HUES6 (cell line): ENCODE data around the gene CLCN7.

Experiments
- H3K27ac ChIP-seq: 2 replicates; pipeline ENCODE4 v1.7.0; 2013; ENCODE audit warnings: low read depth, mild to moderate bottlenecking, low read length, inconsistent platforms
- H3K27me3 ChIP-seq: 2 replicates; pipeline ENCODE4 v1.6.1; 2013; ENCODE audit warnings: low read length; ENCODE audit not compliant: control insufficient read depth, insufficient read depth
- H3K36me3 ChIP-seq: 2 replicates; pipeline ENCODE4 v1.6.1; 2013; ENCODE audit warnings: low read length; ENCODE audit not compliant: control insufficient read depth, insufficient read depth
- H3K4me1 ChIP-seq: 2 replicates; pipeline ENCODE4 v1.6.1; 2013; ENCODE audit warnings: low read length; ENCODE audit not compliant: control insufficient read depth, insufficient read depth
- H3K4me3 ChIP-seq: 2 replicates; pipeline ENCODE4 v1.5.1; 2013; ENCODE audit warnings: low read depth, low read length
- H3K9ac ChIP-seq: one replicate; pipeline ENCODE4 v1.6.1; 2013; ENCODE audit warnings: mild to moderate bottlenecking, low read length
- H3K9me3 ChIP-seq: 2 replicates; pipeline ENCODE4 v1.6.1; 2013; ENCODE audit warnings: low read depth, low read length; ENCODE audit not compliant: control insufficient read depth, insufficient read depth

Gene CLCN7

DNA sequence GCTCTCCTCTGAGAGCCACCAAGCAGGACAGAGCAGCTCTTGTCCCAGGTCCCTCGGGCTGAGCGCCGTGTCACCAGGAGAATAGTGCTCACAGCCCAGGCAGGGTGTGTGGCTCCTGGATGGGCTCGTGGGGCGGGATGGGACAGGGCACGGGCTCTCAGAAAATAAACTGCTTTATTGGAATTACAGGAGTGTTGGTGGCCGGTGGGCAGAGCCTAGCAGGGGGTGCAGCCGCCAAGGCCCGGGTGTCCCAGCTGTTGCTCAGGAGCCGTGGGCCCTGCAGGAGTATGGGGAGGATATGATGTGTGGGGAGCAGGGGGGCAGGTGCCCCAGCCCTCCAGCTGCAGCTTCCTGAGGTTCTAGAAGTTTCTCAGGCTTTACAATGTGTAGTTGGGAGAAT lies 35.4 kb upstream of the CLCN7 start:
- Histone ChIP-seq H3K4me1 (no peaks in the 10 kb centered on the region), H3K9ac (no peak overlapping the region), H3K4me3 (no peak overlapping the region), H3K36me3 (peaks cover 58% of the 10 kb centered on the region), H3K27ac (no peak overlapping the region), H3K27me3 (no peaks in the 10 kb centered on the region), H3K9me3 (peaks cover 6% of the 10 kb centered on the region; the same call in 1 of the 2 replicates)

DNA sequence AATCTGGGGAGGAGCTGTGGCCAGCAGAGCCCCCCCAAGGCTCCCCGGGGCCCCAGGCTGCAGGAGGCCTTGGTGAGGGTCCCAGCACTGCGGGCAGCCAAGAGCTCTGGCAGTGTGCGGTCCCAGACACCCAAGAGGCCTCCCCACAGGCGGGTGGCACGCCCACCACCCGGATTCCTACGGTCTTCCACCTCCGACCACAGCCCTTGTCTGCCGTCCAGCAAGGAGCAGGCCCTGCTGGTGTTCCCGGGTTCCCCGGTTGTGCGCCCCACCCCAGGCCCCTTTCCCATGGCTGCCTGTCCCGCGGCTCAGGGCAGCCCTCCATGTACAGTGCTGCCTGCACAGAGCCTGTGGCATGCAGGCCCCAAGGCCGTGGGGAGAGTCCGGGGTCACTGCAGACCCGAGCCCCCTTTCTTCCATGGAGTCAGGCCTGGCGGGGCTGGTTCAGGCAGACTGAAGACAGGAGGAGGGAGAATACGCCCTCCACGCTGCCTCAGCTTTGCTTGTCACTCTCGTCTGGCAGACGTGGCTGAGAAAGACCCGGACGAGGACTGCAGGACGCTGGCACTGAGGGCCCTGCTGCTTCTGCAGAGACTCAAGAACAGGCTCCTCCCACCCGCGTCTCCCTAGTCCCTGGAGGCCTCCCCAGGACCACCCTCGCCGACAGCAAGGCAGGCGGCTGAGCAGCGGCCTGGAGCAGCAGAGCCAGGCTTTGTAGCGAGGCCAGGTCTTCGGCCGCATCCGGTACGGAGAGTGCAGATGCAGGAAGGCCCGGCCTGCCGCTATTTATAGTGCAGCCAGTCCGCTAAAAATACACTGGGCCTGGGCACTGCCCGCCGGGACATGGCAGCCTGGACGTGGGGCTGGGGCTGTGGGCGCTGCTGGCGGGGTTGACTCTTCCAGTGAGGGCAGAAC lies 34.7 kb upstream of the CLCN7 start:
- no peak overlapping the region for H3K9ac ChIP-seq
- peaks cover 6% of the 10 kb centered on the region; the same call in 1 of the 2 replicates for H3K9me3 ChIP-seq
- peaks cover 62% of the 10 kb centered on the region for H3K36me3 ChIP-seq
- no peaks in the 10 kb centered on the region for H3K27me3 ChIP-seq
- no peaks in the 10 kb centered on the region for H3K4me1 ChIP-seq
- H3K27ac ChIP-seq, result no peak overlapping the region
- no peak overlapping the region for H3K4me3 ChIP-seq

DNA sequence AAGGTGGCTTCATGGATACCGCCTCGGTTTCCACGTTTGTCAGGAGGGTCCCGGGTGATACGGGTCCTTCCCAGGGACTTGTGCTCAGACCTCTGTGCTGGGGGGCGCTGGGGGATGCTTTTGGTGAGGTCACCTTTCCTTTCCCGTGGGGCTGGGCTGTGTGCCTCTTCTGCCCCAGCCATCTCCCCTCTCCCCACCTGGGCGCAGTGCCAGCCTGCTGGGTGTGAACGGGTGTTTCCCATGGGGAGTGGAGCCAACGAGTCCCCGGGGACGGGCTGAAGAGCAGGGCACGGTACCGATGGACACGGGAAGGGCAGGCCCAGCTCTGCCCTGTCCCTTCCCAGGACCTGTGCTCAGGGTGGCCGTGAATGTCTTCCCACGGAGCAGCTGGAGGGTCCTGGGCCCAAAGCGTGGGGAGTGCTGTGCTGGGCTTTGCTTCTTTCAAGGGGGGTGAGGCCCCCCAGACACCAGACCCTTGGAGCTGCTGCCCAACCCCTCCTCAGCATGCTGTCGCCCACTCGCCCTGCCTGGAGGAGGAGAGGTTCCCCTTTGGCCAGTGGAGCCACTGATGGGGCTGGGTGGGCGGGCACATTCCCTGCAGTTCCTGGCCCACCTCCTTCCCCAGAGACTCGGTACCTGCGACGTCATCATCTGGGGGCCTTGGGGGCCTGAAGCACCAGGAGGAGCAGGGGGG lies 33.8 kb upstream of the CLCN7 start:
- H3K9ac ChIP-seq, result no peak overlapping the region
- H3K4me3 ChIP-seq, result no peak overlapping the region
- peaks cover 2% of the 10 kb centered on the region; the same call in 1 of the 2 replicates for H3K9me3 ChIP-seq
- no peaks in the 10 kb centered on the region for H3K27me3 ChIP-seq
- H3K4me1 ChIP-seq, result no peaks in the 10 kb centered on the region
- no peak overlapping the region for H3K27ac ChIP-seq
- H3K36me3 ChIP-seq, result peaks cover 64% of the 10 kb centered on the region

DNA sequence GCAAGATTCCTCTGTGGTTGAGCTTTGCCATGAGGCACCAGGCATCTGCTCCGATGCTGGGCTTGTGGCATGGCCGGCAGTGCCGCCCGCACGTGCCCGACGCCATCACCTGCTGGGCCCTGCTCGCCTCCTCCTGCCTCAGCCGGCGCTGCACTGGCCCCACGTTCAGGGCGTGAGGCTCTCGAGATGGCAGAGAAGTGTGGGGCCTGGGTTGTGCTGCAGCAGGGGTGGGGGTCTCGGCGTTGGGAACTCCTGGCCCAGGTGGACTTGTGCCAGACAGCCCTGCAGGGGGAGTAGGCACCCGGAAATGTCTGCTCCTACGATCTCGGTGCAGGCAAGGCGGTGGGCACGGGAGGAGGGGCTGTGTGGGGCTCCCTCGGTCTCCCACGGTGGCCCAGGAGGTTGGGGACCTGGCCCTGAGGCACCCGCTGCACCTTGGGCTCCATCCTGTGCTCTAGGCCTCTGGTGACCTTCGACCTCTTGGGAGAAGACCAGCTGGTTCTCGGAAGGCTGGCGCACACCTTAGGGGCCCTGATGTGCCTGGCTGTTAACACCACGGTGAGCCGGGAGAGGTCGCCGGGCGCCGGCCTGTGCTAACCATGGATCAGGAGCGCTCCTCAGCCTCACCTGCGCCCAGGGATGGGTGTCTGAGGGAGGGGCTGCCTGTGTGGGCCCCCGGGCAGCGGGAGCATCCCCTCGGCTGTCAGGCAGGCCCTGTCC lies 31.8 kb upstream of the CLCN7 start:
- peaks cover 76% of the 10 kb centered on the region for H3K36me3 ChIP-seq
- no peaks in the 10 kb centered on the region for H3K9me3 ChIP-seq
- no peaks in the 10 kb centered on the region for H3K27me3 ChIP-seq
- no peak overlapping the region for H3K4me3 ChIP-seq
- no peak overlapping the region for H3K9ac ChIP-seq
- H3K4me1 ChIP-seq, result no peaks in the 10 kb centered on the region
- H3K27ac ChIP-seq, result no peak overlapping the region

DNA sequence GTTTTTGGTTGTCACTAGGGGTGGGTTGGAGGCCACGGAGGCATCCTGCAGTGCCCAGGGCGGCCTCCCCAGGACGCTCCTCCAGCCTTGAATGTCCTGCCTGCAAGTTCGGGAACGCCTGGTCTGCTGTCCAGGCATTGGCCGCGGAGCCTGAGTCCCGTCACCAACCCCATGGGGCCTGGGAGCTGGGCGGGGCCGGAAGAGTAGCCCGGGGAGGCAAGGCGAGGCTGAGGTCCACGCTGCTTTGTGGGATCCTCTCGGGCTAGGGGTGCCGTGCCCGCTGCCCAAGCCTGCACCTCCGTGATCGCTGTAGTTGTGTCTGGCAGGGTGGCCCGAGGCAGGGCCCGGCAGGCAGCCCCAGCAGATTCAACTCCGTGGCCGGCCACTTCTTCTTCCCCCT lies 31.1 kb upstream of the CLCN7 start:
- Histone ChIP-seq H3K27me3 (no peaks in the 10 kb centered on the region), H3K4me1 (no peaks in the 10 kb centered on the region), H3K36me3 (peaks cover 80% of the 10 kb centered on the region), H3K9ac (no peak overlapping the region), H3K4me3 (no peak overlapping the region), H3K27ac (no peak overlapping the region), H3K9me3 (no peaks in the 10 kb centered on the region)

DNA sequence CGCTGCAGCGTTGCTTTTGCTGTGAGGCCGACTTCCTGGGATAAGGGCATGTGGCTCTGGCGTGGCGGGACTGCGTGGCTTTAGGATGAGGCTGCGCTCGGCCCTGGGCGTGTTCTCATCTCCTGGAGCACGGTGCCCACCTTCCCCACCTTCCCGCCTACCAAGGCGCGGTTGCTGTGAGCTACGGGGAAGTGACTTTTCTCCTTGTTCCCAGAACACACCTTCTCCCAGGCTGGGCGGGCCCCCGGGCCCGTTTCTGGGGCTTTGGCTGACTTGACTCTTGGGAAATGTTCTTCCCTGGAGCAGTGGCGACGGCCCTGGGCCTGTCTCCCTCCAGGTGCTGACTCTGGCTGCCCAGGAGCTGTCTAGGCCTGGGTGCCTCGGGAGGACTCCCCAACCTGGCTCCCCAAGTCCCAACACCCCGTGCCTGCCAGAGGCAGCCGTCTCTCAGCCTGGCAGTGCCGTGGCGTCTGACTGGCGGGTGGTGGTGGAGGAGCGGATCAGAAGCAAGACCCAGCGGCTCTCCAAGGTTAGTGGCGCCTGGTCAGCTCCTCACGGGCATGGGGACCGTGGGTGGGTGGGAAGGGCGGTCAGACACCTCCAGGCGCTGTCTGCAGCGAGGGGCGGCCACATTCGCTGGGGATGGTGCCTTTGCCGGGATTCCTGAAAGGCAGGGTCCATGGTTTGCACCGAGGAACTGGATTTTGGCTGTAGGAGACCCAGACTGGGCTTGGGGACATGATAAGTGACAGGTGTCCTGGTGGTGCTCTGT lies 30.4 kb upstream of the CLCN7 start:
- Histone ChIP-seq H3K9ac (no peak overlapping the region), H3K9me3 (no peaks in the 10 kb centered on the region)

DNA sequence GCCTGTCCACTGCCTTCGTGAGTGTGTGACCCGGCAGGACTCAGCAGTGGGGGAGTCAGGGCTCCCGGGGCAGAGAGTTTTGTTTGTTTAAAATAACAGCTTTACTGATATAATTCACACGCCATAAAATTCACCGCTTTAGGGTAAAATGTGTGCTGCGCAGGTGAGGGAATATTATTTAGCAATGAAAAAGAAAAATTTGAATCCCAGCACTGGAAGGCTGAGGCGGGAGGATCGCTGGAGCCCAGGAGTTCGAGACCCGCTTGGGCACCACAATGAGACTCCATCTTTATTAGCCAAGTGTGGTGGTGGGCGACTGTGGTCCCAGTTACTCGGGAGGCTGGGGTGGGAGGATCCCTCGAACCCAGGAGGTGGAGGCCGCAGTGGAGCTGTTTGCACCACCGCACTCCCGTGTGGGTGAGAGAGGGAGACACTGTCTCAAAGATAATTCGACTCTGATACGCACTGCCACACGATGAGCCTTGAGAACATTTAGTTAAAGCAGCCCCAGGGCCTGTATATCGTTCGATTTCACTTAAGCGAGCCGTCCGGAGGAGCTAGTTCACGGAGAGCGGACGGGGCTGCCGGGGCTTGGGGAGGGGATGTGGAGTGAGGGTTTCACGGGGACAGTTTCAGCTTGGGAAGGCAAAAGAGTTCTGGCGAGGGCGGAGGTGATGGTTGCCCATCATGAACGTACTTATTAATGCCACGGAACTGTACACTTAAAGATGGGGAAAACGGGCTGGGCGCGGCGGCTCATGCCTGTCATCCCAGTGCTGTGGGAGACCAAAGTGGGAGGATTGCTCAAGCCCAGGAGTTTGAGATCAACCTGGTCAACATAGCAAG lies 28.5 kb upstream of the CLCN7 start:
- H3K9me3 ChIP-seq, result no peaks in the 10 kb centered on the region
- no peak overlapping the region for H3K4me3 ChIP-seq
- H3K9ac ChIP-seq, result no peak overlapping the region
- H3K36me3 ChIP-seq, result peaks cover 75% of the 10 kb centered on the region
- H3K27me3 ChIP-seq, result no peaks in the 10 kb centered on the region
- no peak overlapping the region for H3K27ac ChIP-seq
- H3K4me1 ChIP-seq, result no peaks in the 10 kb centered on the region

More for the DNA sequence above, 30.4 kb upstream of the CLCN7 start:
- H3K4me3 ChIP-seq, result no peak overlapping the region
- no peak overlapping the region for H3K27ac ChIP-seq
- H3K27me3 ChIP-seq, result no peaks in the 10 kb centered on the region
- H3K4me1 ChIP-seq, result no peaks in the 10 kb centered on the region
- H3K36me3 ChIP-seq, result peaks cover 79% of the 10 kb centered on the region

DNA sequence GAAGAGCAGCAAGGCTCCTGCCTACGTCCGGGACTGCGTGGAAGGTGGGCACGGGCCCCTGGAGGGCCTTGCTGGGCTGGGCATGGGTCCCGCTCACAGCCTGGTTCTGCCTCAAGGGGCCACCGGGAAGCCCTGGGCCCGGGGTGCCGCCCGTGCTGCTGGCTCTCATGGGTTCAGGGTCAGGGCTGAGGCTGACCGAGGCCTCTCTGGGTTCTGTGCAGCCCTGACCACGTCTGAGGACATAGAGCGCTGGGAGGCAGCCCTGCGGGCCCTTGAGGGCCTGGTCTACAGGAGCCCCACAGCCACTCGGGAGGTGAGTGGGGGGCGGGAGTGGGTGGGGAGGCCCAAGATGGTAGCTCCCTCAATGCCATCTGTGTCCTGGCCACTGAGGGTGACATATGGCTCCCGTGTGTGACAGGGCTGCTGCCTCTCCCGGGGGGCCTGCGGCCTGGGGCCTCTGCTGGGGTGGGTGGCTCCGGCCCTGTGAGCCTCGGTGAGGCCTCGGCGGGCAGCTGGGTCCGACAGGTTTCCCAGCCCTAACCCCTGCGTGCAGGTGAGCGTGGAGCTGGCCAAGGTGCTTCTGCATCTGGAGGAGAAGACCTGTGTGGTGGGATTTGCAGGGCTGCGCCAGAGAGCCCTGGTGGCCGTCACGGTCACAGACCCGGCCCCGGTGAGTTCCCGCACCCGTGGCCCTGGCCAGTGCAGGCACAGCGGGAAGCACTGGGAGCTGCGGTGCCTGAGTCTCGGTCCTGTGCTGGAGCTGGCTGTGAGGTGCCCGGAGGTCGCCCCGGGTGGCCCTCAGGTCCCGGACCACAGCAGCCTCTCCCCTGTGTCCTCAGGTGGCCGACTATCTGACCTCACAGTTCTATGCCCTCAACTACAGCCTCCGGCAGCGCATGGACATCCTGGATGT lies 27.5 kb upstream of the CLCN7 start:
- H3K36me3 ChIP-seq, result peaks cover 75% of the 10 kb centered on the region
- no peak overlapping the region for H3K27ac ChIP-seq
- no peak overlapping the region for H3K9ac ChIP-seq

DNA sequence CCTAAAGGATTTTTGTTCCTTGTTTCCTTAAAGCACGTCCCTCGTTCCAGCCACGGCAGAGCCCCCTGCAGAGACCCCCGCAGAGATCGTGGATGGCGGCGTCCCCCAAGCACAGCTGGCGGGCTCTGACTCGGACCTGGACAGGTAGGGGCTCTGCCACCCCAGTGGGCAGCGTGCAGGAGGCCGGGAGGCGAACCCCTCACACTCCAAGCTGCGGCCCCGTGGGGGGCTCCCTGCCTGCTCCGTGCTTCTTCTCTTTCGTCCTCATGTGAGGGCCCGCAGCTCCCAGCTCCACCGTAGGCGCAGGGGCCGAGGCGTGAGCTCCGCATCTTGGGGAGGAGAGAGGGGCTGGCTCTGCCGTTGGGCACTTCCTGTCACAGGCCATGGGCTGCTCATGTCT lies 26.8 kb upstream of the CLCN7 start:
- Histone ChIP-seq H3K36me3 (peaks cover 75% of the 10 kb centered on the region), H3K27ac (no peak overlapping the region), H3K27me3 (no peaks in the 10 kb centered on the region), H3K4me1 (no peaks in the 10 kb centered on the region), H3K9ac (no peak overlapping the region), H3K4me3 (no peak overlapping the region), H3K9me3 (no peaks in the 10 kb centered on the region)

More for the DNA sequence above, 27.5 kb upstream of the CLCN7 start:
- H3K4me3 ChIP-seq, result no peak overlapping the region
- H3K27me3 ChIP-seq, result no peaks in the 10 kb centered on the region
- H3K4me1 ChIP-seq, result no peaks in the 10 kb centered on the region
- no peaks in the 10 kb centered on the region for H3K9me3 ChIP-seq
